NCI-H2227 (cell line): ENCODE measurements around the gene FABP7.
"Not testable (repeated sequence)": the region's sequence is repeated elsewhere in the genome, so short reads cannot be mapped to it uniquely, and the experiment has no call there.

Experiments used
- DNase-seq: peaks from one replicate; lab custom pipeline; 2025; ENCODE audit not compliant: unreplicated experiment; lab: John Stamatoyannopoulos, UW

Gene FABP7

GRCh38 chr6:122779667-122780066 is at the start of gene FABP7:
FABP7 (plus strand) TSS chr6:122779716; CDS start chr6:122779795, 79 bp downstream.
- DNase-seq: no peak

GRCh38 chr6:122730334-122730733 is 49.2 kb upstream of the FABP7 start:
- no peak for DNase-seq

- DNase-seq: peak; percentile 55
Measured at GRCh38 chr6:122730775-122731386, 48.6 kb upstream of the FABP7 start.

GRCh38 chr6:122733259-122733658 is 46.3 kb upstream of the FABP7 start:
- DNase-seq: no peak

- DNase-seq: no peak
Measured at GRCh38 chr6:122734529-122735395, 44.8 kb upstream of the FABP7 start.

- DNase-seq: no peak
Measured at GRCh38 chr6:122735582-122735981, 43.9 kb upstream of the FABP7 start.

GRCh38 chr6:122736163-122736562 is 43.4 kb upstream of the FABP7 start:
- DNase-seq: no peak

- no peak for DNase-seq
Measured at GRCh38 chr6:122736616-122737015, 42.9 kb upstream of the FABP7 start.

- no peak for DNase-seq
Measured at GRCh38 chr6:122740091-122740490, 39.4 kb upstream of the FABP7 start.

GRCh38 chr6:122740936-122741335 is 38.6 kb upstream of the FABP7 start:
- no peak for DNase-seq

GRCh38 chr6:122744247-122744646 is 35.3 kb upstream of the FABP7 start:
- peak; percentile 16 for DNase-seq

GRCh38 chr6:122744856-122745255 is 34.7 kb upstream of the FABP7 start:
- not testable (repeated sequence) for DNase-seq

GRCh38 chr6:122746688-122747087 is 32.8 kb upstream of the FABP7 start:
- no peak for DNase-seq

- no peak for DNase-seq
Measured at GRCh38 chr6:122747573-122747972, 31.9 kb upstream of the FABP7 start.

GRCh38 chr6:122748945-122749344 is 30.6 kb upstream of the FABP7 start:
- DNase-seq: not testable (repeated sequence)

- no peak for DNase-seq
Measured at GRCh38 chr6:122749451-122750050, 30.0 kb upstream of the FABP7 start.

GRCh38 chr6:122751326-122751725 is 28.2 kb upstream of the FABP7 start:
- DNase-seq: no peak

- DNase-seq: no peak
Measured at GRCh38 chr6:122752459-122752858, 27.1 kb upstream of the FABP7 start.

- DNase-seq: no peak
Measured at GRCh38 chr6:122753000-122753687, 26.4 kb upstream of the FABP7 start.

GRCh38 chr6:122753688-122754056 is 25.8 kb upstream of the FABP7 start:
- DNase-seq: no peak

GRCh38 chr6:122754191-122754731 is 25.3 kb upstream of the FABP7 start:
- DNase-seq: no peak
